Lower leg skin (tissue), 4 donors: Measurements from ENCODE around the gene ALPK1. TPM values are rescaled to one million over a fixed set of nuclear protein-coding genes. Genes with fewer than 3 reads are reported as not detected.

ENCODE experiments used
- DNase-seq, 2 donors: peaks; one replicate each; pipeline ENCODE4 v3.0.0-alpha.2; 2019; ENCODE audit warnings: low spot score in 2 of 2
- H3K4me3 ChIP-seq: fragments of 200-600 bp; sonication (generic); 2 replicates; pipeline ENCODE4 v1.5.1; 2017; ENCODE audit warnings: mild to moderate bottlenecking, low read depth; ENCODE audit not compliant: poor library complexity, severe bottlenecking
- CTCF ChIP-seq, 3 donors: fragments of 450-650 bp; IDR thresholded peaks; one replicate each; pipeline ENCODE4 v1.5.1; 2016; ENCODE audit warnings: antibody characterized with exemption in 3 of 3, mild to moderate bottlenecking in 3 of 3, moderate library complexity in 2 of 3
- POLR2A ChIP-seq, 2 donors: fragments of 450-650 bp; IDR thresholded peaks; one replicate each; pipeline ENCODE4 v1.6.1; 2016 to 2017; ENCODE audit warnings: antibody characterized with exemption in 2 of 2, mild to moderate bottlenecking in 1 of 2, moderate library complexity in 1 of 2
- WGBS, 2 donors: methylation state at CpG; one replicate each; pipeline ENCODE4 v1.1.5; 2018; 5-methylcytosine and 5-hydroxymethylcytosine counted together
- intact Hi-C: fragments of 100-400 bp; cut with DNase I; formaldehyde crosslinking; loops from one replicate; pipeline ENCODE4 v1.15.0; 2023; ENCODE audit warnings: low total_unique reads
- total RNA-seq, 4 donors: library from RNA; depleted of rRNA; stranded (reverse); fragments of >200 nt; gene quantifications; one replicate each; pipeline ENCODE4 v1.1.0, GENCODE V29; 2016

Gene ALPK1
- total RNA-seq, 4 donors from 2014 or later, result 15.9 to 24.0 (median 19.7) TPM

DNA sequence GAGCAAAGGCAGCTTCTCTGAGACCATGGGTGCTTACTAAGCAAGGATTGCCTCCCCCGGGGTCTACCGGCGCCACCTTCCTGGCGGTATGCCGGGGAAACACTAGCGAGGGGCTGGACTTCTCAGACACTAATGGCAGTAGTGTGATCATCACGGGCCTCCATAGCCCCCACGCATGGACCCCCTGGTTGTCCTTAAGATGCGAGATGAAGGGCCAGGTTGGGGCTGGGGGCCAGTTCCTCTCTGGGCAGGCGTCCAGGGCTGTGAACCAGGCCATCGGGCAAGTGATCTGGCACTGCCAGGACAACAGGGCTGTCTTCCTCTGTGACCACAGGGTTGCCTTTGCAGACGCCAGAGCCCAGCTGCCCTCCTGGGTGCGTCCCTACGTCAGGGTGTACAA, 60.7 kb downstream of the ALPK1 start:
- intact Hi-C loops, result no loop called here
- no peak for TF ChIP-seq POLR2A (IDR thresholded peaks at IDR 0.05)
- no peak for TF ChIP-seq CTCF (IDR thresholded peaks at IDR 0.05)
- WGBS, 2 donors, result 97 to 100% methylated on average over 3 to 14 of the region's 14 CpGs
- H3K4me3 ChIP-seq, result no peak overlapping the region
- DNase-seq, result no peak

- no peak overlapping the region for H3K4me3 ChIP-seq
- TF ChIP-seq CTCF (IDR thresholded peaks at IDR 0.05), result no peak
- TF ChIP-seq POLR2A (IDR thresholded peaks at IDR 0.05), result no peak
- intact Hi-C loops, result no loop called here
- 96 to 99% methylated on average over 5 to 7 of the region's 10 CpGs for WGBS, 2 donors
- no peak for DNase-seq
Observed at GRCh38 chr4:112358415-112358814, 61.2 kb downstream of the ALPK1 start.

DNA sequence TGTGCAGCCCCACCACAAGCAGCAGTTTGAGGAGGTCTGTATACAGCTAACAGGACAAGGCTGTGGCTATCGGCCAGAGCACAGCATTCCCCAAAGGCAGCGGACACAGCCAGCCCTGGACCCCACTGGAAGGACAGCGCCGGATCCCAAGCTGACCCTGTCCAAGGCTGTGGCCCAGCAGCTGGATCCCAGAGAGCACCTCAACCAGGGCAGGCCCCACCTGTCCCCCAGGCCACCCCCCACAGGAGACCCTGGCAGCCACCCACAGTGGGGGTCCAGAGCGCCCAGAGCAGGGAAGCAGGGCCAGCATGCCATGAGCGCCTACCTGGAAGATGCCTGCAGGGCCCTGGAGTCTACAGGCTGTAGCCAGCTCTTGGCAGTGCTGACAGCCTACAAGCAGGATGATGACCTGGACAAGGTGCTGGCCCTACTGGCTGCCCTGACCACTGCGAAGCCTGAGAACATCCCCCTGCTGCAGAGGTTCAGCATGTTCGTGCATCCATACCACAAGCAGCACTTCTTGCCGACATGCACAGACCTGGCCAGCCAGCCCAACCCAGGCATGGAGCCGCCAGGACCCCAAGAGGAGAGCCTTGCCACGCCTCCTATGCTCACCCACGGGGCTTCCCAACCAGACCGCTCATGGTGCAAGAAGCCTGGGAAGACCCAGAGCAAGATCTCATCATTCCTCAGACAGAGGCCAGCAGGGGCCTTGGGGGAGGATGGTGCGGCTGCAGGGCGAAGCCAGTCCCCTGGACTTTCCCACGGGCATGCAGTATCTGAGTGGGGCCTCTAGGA, 62.0 kb downstream of the ALPK1 start:
- intact Hi-C loops, result no loop called here
- H3K4me3 ChIP-seq, result no peak overlapping the region
- WGBS, 2 donors, result 93 to 94% methylated on average over 10 of the region's 16 CpGs
- no peak for TF ChIP-seq POLR2A (IDR thresholded peaks at IDR 0.05)
- DNase-seq, result no peak

- no peak for DNase-seq
- TF ChIP-seq POLR2A (IDR thresholded peaks at IDR 0.05), result no peak
- no peak for TF ChIP-seq CTCF (IDR thresholded peaks at IDR 0.05)
- no peak overlapping the region for H3K4me3 ChIP-seq
- intact Hi-C loops, result no loop called here
- 82 to 84% methylated on average over 6 of the region's 6 CpGs for WGBS, 2 donors
Observed at GRCh38 chr4:112361181-112361791, 64.1 kb downstream of the ALPK1 start.

DNA sequence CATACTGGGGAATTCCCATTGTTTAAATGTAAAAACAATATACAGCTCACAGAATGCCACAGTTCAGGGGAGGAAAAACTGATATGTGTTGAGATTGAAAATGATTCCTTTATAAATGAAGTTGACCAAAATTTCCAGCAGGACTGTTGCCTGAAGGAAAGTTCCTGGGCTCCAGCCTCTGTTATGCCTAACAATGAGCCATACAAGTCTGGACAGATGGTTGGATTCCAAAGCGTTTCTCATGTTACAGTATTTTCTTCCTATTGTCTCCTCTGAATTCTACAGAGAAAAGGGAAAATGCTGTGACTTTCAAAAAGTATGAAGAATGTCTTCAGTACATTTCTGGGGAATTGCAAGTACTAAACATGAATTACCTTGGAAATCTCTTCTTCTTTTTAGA, 73.3 kb downstream of the ALPK1 start:
- DNase-seq, result no peak
- intact Hi-C loops, result no loop called here

More for the DNA sequence above, 73.3 kb downstream of the ALPK1 start:
- no peak for TF ChIP-seq POLR2A (IDR thresholded peaks at IDR 0.05)
- TF ChIP-seq CTCF (IDR thresholded peaks at IDR 0.05), result no peak
- 32 to 47% methylated on average over 1 of the region's 1 CpG for WGBS, 2 donors
- no peak overlapping the region for H3K4me3 ChIP-seq
